Brain microvascular endothelial cell (primary cell): ENCODE measurements around the gene LYPD5.
A peak's percentile ranks its signal among the peaks of the same experiment; 100 is the strongest.

Experiments
- DNase-seq: peaks from one replicate; pipeline ENCODE4 v3.0.0-alpha.2; 2020
- H3K27ac ChIP-seq: fragments of 250-450 bp; sonication (Bioruptor Pico); 2 replicates; pipeline ENCODE4 v1.5.1; 2020; ENCODE audit warnings: mild to moderate bottlenecking, moderate library complexity
- H3K27me3 ChIP-seq: fragments of 250-450 bp; sonication (Bioruptor Pico); replicated peaks from 2 replicates; pipeline ENCODE4 v1.5.1; 2020; ENCODE audit warnings: mild to moderate bottlenecking
- H3K36me3 ChIP-seq: fragments of 250-450 bp; sonication (Bioruptor Pico); replicated peaks from 2 replicates; pipeline ENCODE4 v1.5.1; 2020; ENCODE audit warnings: mild to moderate bottlenecking
- H3K4me3 ChIP-seq: 2 replicates; pipeline ENCODE4 v1.5.1; 2011; ENCODE audit warnings: low read depth, mild to moderate bottlenecking, control low read depth, low read length, moderate library complexity
- in situ Hi-C: cut with HindIII; loops from 2 replicates; pipeline ENCODE4 v1.10.0; 2017; ENCODE audit warnings: low sequenced_read_pairs, low pct_ligation_motif_present
- TF ChIP-seq, protein P1 (sequence below): IDR thresholded peaks from 2 replicates; pipeline ENCODE4 v1.5.1; 2011; ENCODE audit warnings: low read depth, mild to moderate bottlenecking, moderate library complexity, low read length, control low read depth, inconsistent platforms; ENCODE audit errors: missing control alignments

LYPD5 gene

DNA sequence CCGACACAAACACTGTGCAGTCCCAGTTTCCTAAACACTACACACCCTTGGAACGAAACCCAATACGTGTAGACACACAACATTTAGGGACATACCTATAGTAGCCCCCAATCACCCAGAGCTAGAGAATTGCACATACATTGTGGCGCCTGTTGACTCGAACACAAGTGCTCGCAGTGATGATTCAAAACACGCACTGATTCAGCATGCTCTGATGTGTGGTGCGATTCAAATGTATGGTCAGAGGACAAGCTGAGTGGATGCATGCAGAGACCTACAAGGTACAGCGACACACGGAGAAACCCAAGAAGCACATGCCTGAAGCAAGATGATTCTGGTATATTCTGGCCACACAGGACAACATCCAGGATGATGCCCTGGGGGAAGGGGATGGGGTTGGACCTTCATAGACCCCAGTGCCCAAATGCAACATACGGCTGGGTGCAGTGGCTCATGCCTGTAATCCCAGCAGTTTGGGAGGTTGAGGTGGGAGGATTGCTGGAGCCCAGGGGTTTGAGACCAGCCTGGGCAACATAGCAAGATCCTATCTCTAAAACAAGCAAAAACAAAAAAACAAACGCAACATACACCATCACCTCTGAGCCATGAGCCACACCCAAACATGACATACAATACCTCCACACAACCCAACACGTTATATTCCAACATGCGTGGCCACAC lies 20.5 kb downstream of the LYPD5 start:
- in situ Hi-C loops = no loop called here
- TF ChIP-seq, protein P1, sequence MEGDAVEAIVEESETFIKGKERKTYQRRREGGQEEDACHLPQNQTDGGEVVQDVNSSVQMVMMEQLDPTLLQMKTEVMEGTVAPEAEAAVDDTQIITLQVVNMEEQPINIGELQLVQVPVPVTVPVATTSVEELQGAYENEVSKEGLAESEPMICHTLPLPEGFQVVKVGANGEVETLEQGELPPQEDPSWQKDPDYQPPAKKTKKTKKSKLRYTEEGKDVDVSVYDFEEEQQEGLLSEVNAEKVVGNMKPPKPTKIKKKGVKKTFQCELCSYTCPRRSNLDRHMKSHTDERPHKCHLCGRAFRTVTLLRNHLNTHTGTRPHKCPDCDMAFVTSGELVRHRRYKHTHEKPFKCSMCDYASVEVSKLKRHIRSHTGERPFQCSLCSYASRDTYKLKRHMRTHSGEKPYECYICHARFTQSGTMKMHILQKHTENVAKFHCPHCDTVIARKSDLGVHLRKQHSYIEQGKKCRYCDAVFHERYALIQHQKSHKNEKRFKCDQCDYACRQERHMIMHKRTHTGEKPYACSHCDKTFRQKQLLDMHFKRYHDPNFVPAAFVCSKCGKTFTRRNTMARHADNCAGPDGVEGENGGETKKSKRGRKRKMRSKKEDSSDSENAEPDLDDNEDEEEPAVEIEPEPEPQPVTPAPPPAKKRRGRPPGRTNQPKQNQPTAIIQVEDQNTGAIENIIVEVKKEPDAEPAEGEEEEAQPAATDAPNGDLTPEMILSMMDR = no peak
- Histone ChIP-seq H3K36me3 (no peaks in the 10 kb centered on the region), H3K27me3 (no peaks in the 10 kb centered on the region), H3K4me3 (no peak overlapping the region), H3K27ac (no peak overlapping the region)
- DNase-seq = no peak

DNA sequence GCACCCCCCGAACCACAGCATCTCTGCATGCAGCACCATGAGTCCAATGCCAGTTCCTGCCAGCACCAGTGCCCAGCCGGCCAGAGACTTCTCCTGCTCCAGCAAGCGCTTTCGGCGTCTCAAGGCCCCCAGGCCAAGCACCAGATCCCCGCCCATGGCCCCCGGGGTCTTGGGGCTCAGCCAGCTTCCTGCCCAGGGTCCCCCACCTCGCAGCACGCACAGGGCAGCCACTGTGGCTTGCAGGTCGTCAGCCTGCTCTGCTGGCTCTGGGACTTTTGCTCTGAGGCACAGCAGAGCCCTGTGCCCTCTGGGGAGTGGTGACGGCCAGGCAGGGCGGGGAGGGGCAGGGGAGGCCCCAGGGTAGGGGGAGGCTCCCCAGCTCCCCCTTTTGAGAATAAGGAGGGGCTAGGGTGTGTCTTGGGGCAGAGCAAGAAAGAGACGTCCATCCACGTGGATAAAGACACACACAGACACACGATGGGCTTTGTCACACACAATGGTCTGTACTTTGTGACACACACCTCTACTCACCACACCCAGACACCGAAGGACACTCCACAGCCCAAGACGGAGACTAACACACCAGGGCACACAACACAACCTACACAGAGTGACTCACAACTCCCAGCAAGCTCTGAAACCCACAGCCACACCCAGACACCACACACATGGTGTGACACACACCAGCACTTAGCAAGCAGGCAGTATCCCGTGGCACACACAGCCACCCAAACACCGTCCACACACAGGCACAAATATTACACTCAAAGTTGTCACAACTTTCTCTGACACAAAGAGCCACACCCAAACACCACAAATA lies 21.3 kb downstream of the LYPD5 start, which contains the start of gene KCNN4:
TSS of gene KCNN4 (minus strand) at position 268 of the 820 bp plus-strand sequence. CDS start at position 156, 112 bp downstream.
- in situ Hi-C loops = no loop called here
- Histone ChIP-seq H3K4me3 (peak within 1 kb of the TSS; percentile 33), H3K27me3 (no peaks in the 10 kb centered on the region), H3K36me3 (no peaks in the 10 kb centered on the region), H3K27ac (no peak within 1 kb of the TSS)
- TF ChIP-seq, protein P1 = no peak
- DNase-seq = peak; percentile 68

DNA sequence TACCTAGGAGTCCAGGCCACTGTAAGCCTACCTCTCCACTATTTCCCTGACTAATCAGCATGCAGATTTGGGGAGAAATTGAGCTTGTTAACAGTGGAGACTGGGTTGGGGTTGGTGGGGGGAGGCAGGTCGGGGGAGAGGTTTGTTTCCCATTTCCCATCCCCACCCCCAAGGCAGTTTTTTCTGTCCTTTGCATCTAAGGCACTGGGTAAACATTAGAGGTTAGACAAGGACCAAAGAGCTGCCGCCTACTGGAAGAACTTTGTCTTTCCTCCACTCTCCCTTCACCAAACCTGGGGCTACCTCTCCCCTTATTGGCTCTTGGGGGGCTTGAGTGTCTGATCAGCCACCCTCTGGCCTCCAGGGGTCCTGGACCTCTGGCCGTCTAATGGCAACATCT lies 22.4 kb downstream of the LYPD5 start:
- no peaks in the 10 kb centered on the region for H3K36me3 ChIP-seq
- H3K4me3 ChIP-seq = no peak overlapping the region
- in situ Hi-C loops = no loop called here
- H3K27me3 ChIP-seq = no peaks in the 10 kb centered on the region
- H3K27ac ChIP-seq = no peak overlapping the region
- TF ChIP-seq, protein P1 = peak; percentile 32
- DNase-seq = no peak

DNA sequence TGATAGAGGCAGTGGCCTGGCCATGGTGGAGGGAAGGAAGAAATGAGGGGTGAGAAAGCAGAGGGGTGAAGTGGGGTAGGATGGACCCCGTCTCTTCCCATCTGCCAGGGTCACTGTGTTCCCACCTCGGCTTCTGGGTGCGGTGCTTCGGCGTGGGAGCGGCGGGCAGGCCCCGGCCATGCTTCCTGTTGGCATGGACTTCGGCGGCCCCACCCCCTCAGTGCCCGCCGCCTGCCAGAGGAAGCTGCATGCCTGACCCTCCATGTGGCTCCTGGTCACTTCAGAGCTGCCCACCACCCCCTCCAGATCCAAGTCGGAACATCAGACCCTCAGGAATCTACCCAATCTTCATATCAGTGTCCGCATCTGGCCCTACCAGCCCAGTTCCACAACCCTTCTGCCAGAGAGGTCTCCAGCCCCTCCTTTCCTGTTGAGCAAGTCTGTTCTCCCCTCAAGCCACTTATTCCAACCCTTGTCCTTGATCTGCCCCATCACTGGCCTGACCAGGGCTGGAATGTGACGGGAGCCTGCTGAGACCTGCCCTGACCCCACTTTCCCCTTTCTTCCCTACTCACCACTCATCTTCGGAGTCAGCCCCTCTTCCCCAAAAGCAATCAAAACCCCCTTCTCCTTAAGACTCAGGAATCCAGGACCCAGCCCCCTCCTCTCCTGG lies 23.0 kb downstream of the LYPD5 start:
- TF ChIP-seq, protein P1 = no peak
- H3K4me3 ChIP-seq = no peak overlapping the region
- H3K36me3 ChIP-seq = no peaks in the 10 kb centered on the region
- in situ Hi-C loops = no loop called here
- H3K27me3 ChIP-seq = no peaks in the 10 kb centered on the region
- no peak overlapping the region for H3K27ac ChIP-seq
- DNase-seq = no peak

DNA sequence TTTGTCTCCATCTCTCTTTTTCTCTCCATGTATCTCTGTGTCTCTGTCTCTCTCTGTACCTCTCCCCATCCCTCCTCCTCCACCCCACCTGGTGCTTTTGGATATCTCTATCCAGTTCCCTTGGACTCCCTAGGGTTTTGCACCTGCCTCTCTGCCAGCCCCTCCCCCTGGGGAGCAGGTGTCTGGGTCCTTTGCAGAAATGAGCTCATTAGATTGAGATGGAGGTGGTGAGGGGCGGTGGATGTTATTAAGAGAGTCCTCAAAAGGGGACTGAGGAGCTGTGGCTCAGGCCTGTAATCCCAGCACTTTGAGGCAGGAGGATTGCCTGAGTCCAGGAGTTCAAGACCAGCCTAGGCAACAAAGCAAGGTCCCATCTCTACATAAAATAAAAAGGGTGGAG lies 23.6 kb downstream of the LYPD5 start:
- Histone ChIP-seq H3K27me3 (no peaks in the 10 kb centered on the region), H3K27ac (no peak overlapping the region), H3K36me3 (no peaks in the 10 kb centered on the region), H3K4me3 (no peak overlapping the region)
- in situ Hi-C loops = no loop called here
- DNase-seq = no peak
- TF ChIP-seq, protein P1 = no peak
